LNCaP clone FGC (cell line): ENCODE data around the gene CFAP52.
"Not testable (repeated sequence)": the region's sequence is repeated elsewhere in the genome, so short reads cannot be mapped to it uniquely, and the experiment has no call there.

Source experiments
- DNase-seq: peaks from one replicate; pipeline ENCODE4 v3.0.0-alpha.2; 2011; ENCODE audit warnings: low read depth
- H3K4me3 ChIP-seq: 2 replicates; pipeline ENCODE4 v1.5.1; 2011; ENCODE audit warnings: mild to moderate bottlenecking, low read depth, low read length, control low read depth
- TF ChIP-seq, protein P1 (sequence below): IDR thresholded peaks from 2 replicates; pipeline ENCODE4 v1.5.1; 2012; ENCODE audit warnings: mild to moderate bottlenecking; ENCODE audit not compliant: control insufficient read depth, insufficient read depth; ENCODE audit errors: extremely low read depth

Gene CFAP52

GRCh38 chr17:9568957-9569588 is 7.4 kb upstream of the CFAP52 start:
- H3K4me3 ChIP-seq: no peak overlapping the region
- TF ChIP-seq, protein P1, sequence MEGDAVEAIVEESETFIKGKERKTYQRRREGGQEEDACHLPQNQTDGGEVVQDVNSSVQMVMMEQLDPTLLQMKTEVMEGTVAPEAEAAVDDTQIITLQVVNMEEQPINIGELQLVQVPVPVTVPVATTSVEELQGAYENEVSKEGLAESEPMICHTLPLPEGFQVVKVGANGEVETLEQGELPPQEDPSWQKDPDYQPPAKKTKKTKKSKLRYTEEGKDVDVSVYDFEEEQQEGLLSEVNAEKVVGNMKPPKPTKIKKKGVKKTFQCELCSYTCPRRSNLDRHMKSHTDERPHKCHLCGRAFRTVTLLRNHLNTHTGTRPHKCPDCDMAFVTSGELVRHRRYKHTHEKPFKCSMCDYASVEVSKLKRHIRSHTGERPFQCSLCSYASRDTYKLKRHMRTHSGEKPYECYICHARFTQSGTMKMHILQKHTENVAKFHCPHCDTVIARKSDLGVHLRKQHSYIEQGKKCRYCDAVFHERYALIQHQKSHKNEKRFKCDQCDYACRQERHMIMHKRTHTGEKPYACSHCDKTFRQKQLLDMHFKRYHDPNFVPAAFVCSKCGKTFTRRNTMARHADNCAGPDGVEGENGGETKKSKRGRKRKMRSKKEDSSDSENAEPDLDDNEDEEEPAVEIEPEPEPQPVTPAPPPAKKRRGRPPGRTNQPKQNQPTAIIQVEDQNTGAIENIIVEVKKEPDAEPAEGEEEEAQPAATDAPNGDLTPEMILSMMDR: no peak
- no peak for DNase-seq

DNA sequence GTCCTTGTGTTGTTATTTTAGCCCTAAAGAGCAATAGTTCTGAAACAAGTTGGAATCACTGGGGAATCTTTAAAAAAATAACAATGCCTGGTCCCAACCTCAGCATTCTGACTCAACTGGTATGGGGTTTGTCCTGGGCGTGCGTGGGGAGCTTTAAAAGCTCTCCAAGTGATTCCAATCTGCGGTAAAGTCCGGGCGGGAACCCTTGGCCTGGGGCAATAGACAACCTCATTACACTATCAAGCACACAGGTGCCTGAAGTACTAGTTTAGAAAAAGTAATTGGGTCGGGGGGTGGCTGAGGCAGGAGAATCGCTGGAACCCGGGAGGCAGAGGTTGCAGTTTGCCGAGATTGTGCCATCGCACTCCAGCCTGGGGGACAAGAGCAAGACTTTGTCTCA is 5.2 kb upstream of the CFAP52 start:
- TF ChIP-seq, protein P1: no peak
- DNase-seq: no peak
- H3K4me3 ChIP-seq: no peak overlapping the region

GRCh38 chr17:9575381-9576101 is 901 bp upstream of the CFAP52 start, which contains the start of gene STX8:
STX8 (minus strand) TSS chr17:9575820; CDS start chr17:9575808, 12 bp downstream.
- TF ChIP-seq, protein P1: no peak
- peak; percentile 65 for DNase-seq
- peak within 1 kb of the TSS; percentile 76 for H3K4me3 ChIP-seq

DNA sequence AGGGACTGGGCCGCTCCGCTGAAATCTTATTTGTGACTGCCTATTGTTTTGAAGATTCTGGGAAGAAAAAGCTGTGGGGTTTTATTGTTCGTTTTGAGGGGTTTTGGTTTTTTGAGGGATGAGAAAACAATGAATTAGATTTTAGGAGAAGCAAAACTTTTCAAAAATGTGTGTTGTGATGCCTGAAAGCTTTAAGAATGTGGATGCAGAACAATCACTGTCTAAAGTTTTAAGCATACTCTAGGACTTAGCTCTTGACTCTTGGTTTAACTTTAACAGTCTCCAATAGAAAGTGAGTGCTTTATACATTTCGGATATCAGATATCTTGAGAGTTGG is 899 bp downstream of the CFAP52 start:
- TF ChIP-seq, protein P1: no peak
- no peak overlapping the region for H3K4me3 ChIP-seq
- DNase-seq: no peak

DNA sequence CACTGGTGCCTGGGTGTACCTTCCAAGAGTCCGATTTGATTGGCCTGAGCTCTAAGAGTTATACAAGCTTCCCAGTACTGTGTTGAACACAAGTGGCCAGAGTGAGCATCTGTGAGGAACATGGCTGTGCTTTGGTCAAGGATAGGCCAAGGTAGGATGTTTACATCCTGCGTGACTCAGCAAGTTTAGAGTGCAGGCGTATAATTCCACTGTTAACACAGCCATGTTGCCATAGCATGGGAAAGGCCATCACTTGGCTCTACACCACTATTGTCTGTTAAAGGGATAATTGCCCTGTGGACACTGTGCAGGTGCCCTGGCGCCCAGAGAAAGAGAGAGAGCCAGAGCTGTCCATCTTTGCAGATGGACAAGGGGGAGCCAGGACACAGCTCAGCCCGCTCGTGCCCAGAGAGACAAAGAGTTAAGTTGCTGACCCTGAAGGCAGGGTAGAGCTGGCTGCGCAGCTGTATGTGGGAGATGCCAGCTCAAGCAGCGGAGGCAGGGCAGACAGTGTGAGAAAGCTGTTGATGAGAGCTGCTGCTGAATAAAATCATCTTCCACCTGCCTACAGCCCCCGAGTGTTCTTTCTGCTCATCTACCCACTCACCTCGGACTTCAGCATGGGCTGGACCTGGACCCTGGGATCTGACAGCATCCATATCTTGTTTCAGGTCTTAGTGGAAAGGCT is 11.7 kb downstream of the CFAP52 start:
- TF ChIP-seq, protein P1: no peak
- DNase-seq: no peak
- no peak overlapping the region for H3K4me3 ChIP-seq

- TF ChIP-seq, protein P1: no peak
- H3K4me3 ChIP-seq: no peak overlapping the region
- DNase-seq: no peak
These were observed 17.6 kb downstream of the CFAP52 start for GRCh38 chr17:9594065-9594464.

DNA sequence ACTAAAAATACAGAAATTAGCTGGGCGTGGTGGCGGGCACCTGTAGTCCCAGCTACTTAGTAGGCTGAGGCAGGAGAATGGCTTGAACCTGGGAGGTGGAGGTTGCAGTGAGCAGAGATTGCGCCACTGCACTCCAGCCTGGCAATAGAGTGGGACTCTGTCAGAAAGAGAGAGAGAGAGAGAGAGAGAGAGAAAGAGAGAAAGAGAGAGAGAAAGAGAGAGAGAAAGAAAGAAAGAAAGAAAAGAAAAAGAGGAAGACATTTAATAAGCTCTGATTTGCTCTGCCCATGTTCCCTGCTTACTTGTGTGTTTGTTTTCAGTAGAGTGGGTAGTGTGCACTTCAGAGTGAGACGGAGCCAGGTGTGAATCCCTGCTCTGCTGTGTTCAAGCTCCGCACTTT is 21.2 kb downstream of the CFAP52 start:
- not testable (repeated sequence) for H3K4me3 ChIP-seq, DNase-seq
